OCI-LY1 (cell line): ENCODE measurements around the gene ATAD5.

Experiments
- EZH2 ChIP-seq: fragments of 200-600 bp; sonication (generic), shearing (Covaris generic); IDR thresholded peaks from 2 replicates; pipeline ENCODE4 v1.8.0; 2017; ENCODE audit warnings: borderline replicate concordance, mixed run types, mild to moderate bottlenecking, antibody characterized with exemption, low read length, moderate library complexity, mixed read lengths
- TF ChIP-seq, protein P1 (sequence below): fragments of 200-600 bp; sonication (generic), shearing (Covaris generic); IDR thresholded peaks from 2 replicates; pipeline ENCODE4 v1.5.1; 2017; ENCODE audit warnings: mild to moderate bottlenecking, antibody characterized with exemption, low read length, moderate library complexity, mixed read lengths

- TF ChIP-seq EZH2, result no peak
- TF ChIP-seq, protein P1, sequence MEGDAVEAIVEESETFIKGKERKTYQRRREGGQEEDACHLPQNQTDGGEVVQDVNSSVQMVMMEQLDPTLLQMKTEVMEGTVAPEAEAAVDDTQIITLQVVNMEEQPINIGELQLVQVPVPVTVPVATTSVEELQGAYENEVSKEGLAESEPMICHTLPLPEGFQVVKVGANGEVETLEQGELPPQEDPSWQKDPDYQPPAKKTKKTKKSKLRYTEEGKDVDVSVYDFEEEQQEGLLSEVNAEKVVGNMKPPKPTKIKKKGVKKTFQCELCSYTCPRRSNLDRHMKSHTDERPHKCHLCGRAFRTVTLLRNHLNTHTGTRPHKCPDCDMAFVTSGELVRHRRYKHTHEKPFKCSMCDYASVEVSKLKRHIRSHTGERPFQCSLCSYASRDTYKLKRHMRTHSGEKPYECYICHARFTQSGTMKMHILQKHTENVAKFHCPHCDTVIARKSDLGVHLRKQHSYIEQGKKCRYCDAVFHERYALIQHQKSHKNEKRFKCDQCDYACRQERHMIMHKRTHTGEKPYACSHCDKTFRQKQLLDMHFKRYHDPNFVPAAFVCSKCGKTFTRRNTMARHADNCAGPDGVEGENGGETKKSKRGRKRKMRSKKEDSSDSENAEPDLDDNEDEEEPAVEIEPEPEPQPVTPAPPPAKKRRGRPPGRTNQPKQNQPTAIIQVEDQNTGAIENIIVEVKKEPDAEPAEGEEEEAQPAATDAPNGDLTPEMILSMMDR, result no peak
Observed at GRCh38 chr17:30854146-30854545, 22.4 kb downstream of the ATAD5 start.
